WTC11 (cell line): Measurements from ENCODE around the gene IL21R. TPM values are rescaled to one million over a fixed set of nuclear protein-coding genes. Genes with fewer than 3 reads are reported as not detected.

ENCODE experiments used
- ATAC-seq: fragments of 200-7000 bp; cut with Tn5 transposase; 2 replicates; pipeline ENCODE4 v1.10.0; 2021; ENCODE audit warnings: mild to moderate bottlenecking, moderate library complexity
- CTCF ChIA-PET: fragments of 300-600 bp; sonication (Branson Sonifier 250); formaldehyde crosslinking; loops from one replicate; lab custom pipeline; 2021; ENCODE audit warnings: antibody characterized with exemption; lab: Charles Lee
- POLR2A ChIA-PET: fragments of 350-600 bp; sonication (Branson Sonifier 250); formaldehyde crosslinking; loops from one replicate; lab custom pipeline; 2021; ENCODE audit warnings: antibody characterized with exemption; lab: Charles Lee
- DNase-seq: peaks from one replicate; pipeline ENCODE4 v3.0.0; 2021; ENCODE audit warnings: low spot score
- H3K27ac Mint-ChIP-seq: 2 replicates; pipeline ENCODE4 v1.8.0; 2021; ENCODE audit warnings: mixed read lengths
- H3K27me3 Mint-ChIP-seq: 2 replicates; pipeline ENCODE4 v1.8.0; 2021; ENCODE audit warnings: low read depth, mild to moderate bottlenecking, moderate library complexity, mixed read lengths
- H3K36me3 Mint-ChIP-seq: 2 replicates; pipeline ENCODE4 v1.8.0; 2021; ENCODE audit warnings: mixed read lengths
- H3K4me1 Mint-ChIP-seq: 2 replicates; pipeline ENCODE4 v1.8.0; 2022; ENCODE audit warnings: mixed read lengths
- H3K4me3 Mint-ChIP-seq: 2 replicates; pipeline ENCODE4 v1.8.0; 2021; ENCODE audit warnings: mild to moderate bottlenecking, moderate library complexity, mixed read lengths
- H3K9me3 Mint-ChIP-seq: 2 replicates; pipeline ENCODE4 v1.8.0; 2021; ENCODE audit warnings: mixed read lengths
- E2F1 ChIP-seq: sonication (generic); formaldehyde crosslinking; IDR thresholded peaks from 2 replicates; pipeline ENCODE4 v1.8.0; 2022; ENCODE audit warnings: mild to moderate bottlenecking, missing genetic modification reagents
- E2F4 ChIP-seq: sonication (generic); formaldehyde crosslinking; IDR thresholded peaks from 2 replicates; pipeline ENCODE4 v1.8.1; 2022; ENCODE audit warnings: low read depth, mild to moderate bottlenecking, moderate library complexity, missing genetic modification reagents, borderline replicate concordance
- ERG ChIP-seq: fragments of 250-450 bp; sonication (Bioruptor Pico); IDR thresholded peaks from 2 replicates; pipeline ENCODE4 v1.8.0; 2021; ENCODE audit warnings: mild to moderate bottlenecking
- FOXJ3 ChIP-seq: sonication (generic); formaldehyde crosslinking; IDR thresholded peaks from 2 replicates; pipeline ENCODE4 v1.9.0; 2021; ENCODE audit warnings: missing genetic modification reagents, mild to moderate bottlenecking, borderline replicate concordance
- GTF2I ChIP-seq: fragments of 250-450 bp; sonication (Bioruptor Pico); conservative IDR thresholded peaks from 2 replicates; pipeline ENCODE4 v1.4.0; 2021; ENCODE audit warnings: mild to moderate bottlenecking
- IRF1 ChIP-seq: sonication (generic); formaldehyde crosslinking; IDR thresholded peaks from 2 replicates; pipeline ENCODE4 v1.8.0; 2023; ENCODE audit warnings: missing genetic modification reagents
- JUN ChIP-seq: sonication (generic); formaldehyde crosslinking; IDR thresholded peaks from 2 replicates; pipeline ENCODE4 v1.8.0; 2023; ENCODE audit warnings: mild to moderate bottlenecking, missing genetic modification reagents
- SOX15 ChIP-seq: fragments of 250-450 bp; sonication (Bioruptor Pico); IDR thresholded peaks from 2 replicates; pipeline ENCODE4 v1.9.0; 2021; ENCODE audit warnings: mild to moderate bottlenecking
- ZBTB21 ChIP-seq: sonication (generic); formaldehyde crosslinking; IDR thresholded peaks from 2 replicates; pipeline ENCODE4 v1.8.1; 2023; ENCODE audit warnings: mild to moderate bottlenecking, missing genetic modification reagents, borderline replicate concordance
- ZNF317 ChIP-seq: sonication (generic); formaldehyde crosslinking; IDR thresholded peaks from 2 replicates; pipeline ENCODE4 v1.8.1; 2023; ENCODE audit warnings: low read depth, mild to moderate bottlenecking, moderate library complexity, missing genetic modification reagents, borderline replicate concordance
- ZNF423 ChIP-seq: fragments of 250-450 bp; sonication (Bioruptor Pico); IDR thresholded peaks from 2 replicates; pipeline ENCODE4 v2.1.2; 2022; ENCODE audit warnings: mild to moderate bottlenecking, moderate library complexity
- total RNA-seq: library from RNA; stranded (reverse); gene quantifications from 3 replicates; pipeline ENCODE4 v1.2.3, GENCODE V29; 2021
- TF ChIP-seq, protein P1 (sequence below): sonication (generic); formaldehyde crosslinking; conservative IDR thresholded peaks from 2 replicates; pipeline ENCODE4 v1.8.1; 2022; ENCODE audit warnings: mild to moderate bottlenecking, missing genetic modification reagents
- TF ChIP-seq, protein P2 (sequence below): fragments of 250-450 bp; sonication (Bioruptor Pico); IDR thresholded peaks from 2 replicates; pipeline ENCODE4 v1.9.0; 2021; ENCODE audit warnings: mild to moderate bottlenecking, borderline replicate concordance

IL21R gene
- total RNA-seq, 1 experiment from 2014 or later = 0.70 TPM

- CTCF ChIA-PET = interaction anchor here (2.1 kb wide), 1 partner anchor 18 kb away, joined by 6 read pairs; no protein-coding TSS in a partner anchor
- Mint-ChIP-seq H3K9me3 (no peaks in the 10 kb centered on the region), H3K36me3 (peaks cover 67% of the 10 kb centered on the region), H3K4me3 (no peak overlapping the region), H3K27me3 (no peaks in the 10 kb centered on the region), H3K27ac (no peak overlapping the region), H3K4me1 (no peaks in the 10 kb centered on the region)
- ATAC-seq (no peak), DNase-seq (no peak)
- POLR2A ChIA-PET = no interaction called here
- TF ChIP-seq GTF2I (CRISPR knock-in tag) = no peak
- TF ChIP-seq IRF1 = no peak
- no peak for TF ChIP-seq ERG
- no peak for TF ChIP-seq SOX15 (CRISPR knock-in tag)
- no peak for TF ChIP-seq ZNF317 (CRISPR knock-in tag)
Observed at GRCh38 chr16:27498031-27498825, 96.3 kb downstream of the IL21R start.

GRCh38 chr16:27498916-27499658, 97.1 kb downstream of the IL21R start:
- POLR2A ChIA-PET = no interaction called here
- Mint-ChIP-seq H3K36me3 (peaks cover 74% of the 10 kb centered on the region), H3K27ac (no peak overlapping the region)

More at GRCh38 chr16:27498916-27499658, 97.1 kb downstream of the IL21R start:
- Mint-ChIP-seq H3K9me3 (no peaks in the 10 kb centered on the region), H3K27me3 (no peaks in the 10 kb centered on the region), H3K4me1 (no peaks in the 10 kb centered on the region), H3K4me3 (no peak overlapping the region)
- CTCF ChIA-PET = no interaction called here
- no peak for DNase-seq
- TF ChIP-seq E2F4 (CRISPR knock-in tag) = no peak
- TF ChIP-seq ZBTB21 (CRISPR knock-in tag) = no peak
- no peak for TF ChIP-seq ZNF423
- no peak for TF ChIP-seq ZNF317 (CRISPR knock-in tag)
- TF ChIP-seq, protein P1, sequence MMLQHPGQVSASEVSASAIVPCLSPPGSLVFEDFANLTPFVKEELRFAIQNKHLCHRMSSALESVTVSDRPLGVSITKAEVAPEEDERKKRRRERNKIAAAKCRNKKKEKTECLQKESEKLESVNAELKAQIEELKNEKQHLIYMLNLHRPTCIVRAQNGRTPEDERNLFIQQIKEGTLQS = no peak
- TF ChIP-seq, protein P2, sequence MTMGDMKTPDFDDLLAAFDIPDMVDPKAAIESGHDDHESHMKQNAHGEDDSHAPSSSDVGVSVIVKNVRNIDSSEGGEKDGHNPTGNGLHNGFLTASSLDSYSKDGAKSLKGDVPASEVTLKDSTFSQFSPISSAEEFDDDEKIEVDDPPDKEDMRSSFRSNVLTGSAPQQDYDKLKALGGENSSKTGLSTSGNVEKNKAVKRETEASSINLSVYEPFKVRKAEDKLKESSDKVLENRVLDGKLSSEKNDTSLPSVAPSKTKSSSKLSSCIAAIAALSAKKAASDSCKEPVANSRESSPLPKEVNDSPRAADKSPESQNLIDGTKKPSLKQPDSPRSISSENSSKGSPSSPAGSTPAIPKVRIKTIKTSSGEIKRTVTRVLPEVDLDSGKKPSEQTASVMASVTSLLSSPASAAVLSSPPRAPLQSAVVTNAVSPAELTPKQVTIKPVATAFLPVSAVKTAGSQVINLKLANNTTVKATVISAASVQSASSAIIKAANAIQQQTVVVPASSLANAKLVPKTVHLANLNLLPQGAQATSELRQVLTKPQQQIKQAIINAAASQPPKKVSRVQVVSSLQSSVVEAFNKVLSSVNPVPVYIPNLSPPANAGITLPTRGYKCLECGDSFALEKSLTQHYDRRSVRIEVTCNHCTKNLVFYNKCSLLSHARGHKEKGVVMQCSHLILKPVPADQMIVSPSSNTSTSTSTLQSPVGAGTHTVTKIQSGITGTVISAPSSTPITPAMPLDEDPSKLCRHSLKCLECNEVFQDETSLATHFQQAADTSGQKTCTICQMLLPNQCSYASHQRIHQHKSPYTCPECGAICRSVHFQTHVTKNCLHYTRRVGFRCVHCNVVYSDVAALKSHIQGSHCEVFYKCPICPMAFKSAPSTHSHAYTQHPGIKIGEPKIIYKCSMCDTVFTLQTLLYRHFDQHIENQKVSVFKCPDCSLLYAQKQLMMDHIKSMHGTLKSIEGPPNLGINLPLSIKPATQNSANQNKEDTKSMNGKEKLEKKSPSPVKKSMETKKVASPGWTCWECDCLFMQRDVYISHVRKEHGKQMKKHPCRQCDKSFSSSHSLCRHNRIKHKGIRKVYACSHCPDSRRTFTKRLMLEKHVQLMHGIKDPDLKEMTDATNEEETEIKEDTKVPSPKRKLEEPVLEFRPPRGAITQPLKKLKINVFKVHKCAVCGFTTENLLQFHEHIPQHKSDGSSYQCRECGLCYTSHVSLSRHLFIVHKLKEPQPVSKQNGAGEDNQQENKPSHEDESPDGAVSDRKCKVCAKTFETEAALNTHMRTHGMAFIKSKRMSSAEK (CRISPR knock-in tag) = no peak
- TF ChIP-seq JUN (CRISPR knock-in tag) = no peak
- no peak for TF ChIP-seq E2F1 (CRISPR knock-in tag)
- no peak for TF ChIP-seq FOXJ3 (CRISPR knock-in tag)
- ATAC-seq = no peak
